GM19025 (cell line): ENCODE data around the gene KLHL2.
"Not testable (repeated sequence)": the region's sequence is repeated elsewhere in the genome, so short reads cannot be mapped to it uniquely, and the experiment has no call there.

Experiments used
- ATAC-seq: cut with Tn5 transposase; IDR thresholded peaks from one replicate; pipeline ENCODE4 v1.9.1; 2021; ENCODE audit warnings: mild to moderate bottlenecking, low read depth, moderate library complexity; ENCODE audit not compliant: unreplicated experiment

The KLHL2 gene

DNA sequence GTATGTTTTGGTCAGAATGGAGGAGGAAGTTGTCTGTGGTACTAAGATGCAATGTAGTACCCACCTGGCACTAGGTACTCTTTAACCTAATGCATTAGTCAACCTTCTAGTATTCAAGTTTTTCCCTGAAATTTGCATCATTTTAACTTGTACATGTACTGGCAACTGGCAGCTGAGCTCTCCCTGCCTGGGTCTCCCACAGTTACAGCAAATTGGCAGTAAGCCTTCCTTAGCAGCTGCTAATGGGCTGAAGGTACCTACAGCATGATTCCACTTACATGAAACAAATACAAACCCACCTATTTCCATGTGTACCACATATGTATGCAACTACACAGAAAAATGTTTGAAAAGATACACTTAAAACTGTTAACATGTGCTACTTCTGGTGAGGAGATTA lies 8.1 kb upstream of the KLHL2 start:
- no peak for ATAC-seq

DNA sequence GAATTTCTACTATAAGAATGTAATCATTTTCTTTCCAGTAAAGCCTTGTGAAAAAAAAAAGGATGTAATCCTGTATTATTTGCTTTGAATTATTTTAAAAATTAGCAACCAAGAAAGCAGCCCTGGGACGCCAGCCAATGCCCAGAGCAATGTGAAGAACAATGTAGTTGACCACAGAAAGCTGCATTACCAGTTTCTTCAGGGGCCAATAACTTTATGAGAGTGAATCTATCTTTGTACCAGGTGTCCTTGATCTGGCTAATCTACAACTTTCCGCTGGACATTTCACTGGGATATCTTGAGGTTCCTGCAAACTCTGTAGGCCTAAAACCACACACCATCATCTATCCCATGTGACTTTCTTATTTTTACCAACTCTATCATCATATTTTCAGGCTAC lies 7.6 kb upstream of the KLHL2 start:
- ATAC-seq: no peak

DNA sequence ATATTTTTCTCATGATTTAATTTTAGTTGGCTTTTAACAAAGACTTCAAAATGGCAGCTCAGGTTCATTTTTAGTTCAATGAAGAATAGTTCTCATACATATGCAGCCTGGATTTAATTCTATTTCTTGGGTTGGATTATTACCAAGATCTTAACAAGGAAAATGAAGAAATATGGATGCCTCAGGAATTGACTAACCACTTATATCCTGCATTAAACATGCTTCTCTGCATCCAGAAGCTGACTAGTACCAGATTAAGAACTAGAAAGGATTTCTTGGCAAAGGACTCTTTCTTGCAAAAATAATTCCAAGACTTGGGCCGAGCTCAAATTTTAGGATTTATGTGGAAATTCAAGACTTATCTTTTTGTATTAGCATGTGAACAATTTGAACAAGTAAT lies 5.6 kb upstream of the KLHL2 start:
- ATAC-seq: no peak

DNA sequence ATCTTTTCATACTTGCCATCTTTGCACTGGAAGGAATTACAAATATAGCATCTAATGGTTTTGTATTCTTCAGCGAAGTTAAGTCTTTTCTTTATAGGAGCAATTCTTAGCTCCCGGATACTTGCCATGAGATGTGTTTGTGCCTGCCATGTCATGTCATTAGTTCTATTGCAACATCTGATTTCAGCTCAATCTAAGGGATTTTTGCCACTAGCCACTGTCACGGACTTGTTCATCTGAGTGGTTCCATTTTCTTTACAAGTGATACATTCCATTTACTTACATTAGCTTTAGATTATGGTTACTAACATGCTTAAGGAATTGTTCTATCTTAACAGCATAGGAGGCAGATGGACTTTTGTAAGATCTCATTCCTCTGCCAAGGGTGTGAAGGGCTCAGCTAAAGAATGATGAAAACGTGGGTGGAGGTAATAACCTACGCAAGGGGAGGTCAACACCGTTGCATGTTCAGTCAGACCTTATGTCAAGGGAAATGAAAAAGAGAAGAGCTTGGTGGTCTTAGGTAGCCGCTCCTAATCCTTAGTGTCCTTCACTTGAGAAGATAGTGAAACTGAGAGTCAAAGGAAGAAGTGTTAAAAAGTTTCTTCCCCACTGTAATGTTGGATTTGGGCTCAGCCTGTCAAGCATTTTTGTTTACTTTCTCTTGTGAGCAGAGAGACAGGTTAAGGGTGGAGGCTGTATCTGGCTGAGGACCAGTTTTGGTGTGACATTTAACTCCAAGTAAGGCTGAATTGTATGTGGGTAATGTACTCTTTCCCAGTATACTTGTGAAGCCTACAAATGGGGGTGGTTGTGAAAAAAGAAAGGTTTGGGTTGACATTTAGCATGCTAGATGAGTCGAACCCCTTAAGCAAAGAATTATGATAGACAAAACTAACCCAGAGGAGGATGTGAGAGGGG lies 3.6 kb upstream of the KLHL2 start:
- ATAC-seq: no peak

DNA sequence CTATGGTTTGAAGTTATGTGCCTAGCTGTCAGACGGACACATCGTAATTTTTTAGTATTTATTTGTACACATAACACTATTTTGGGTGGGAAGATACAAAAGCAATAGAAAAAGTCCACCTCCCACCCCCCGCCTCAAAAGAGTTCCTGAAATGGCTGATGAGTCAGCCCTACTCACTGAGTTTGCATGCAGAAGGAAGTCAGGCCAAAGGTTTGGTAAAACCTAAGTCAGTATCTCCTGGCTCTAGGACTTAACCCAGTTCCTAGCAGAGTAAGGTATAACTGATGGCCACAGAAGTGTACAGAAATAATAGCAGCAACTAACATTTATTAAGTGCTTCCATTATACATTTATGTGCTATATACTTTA lies 2.9 kb upstream of the KLHL2 start:
- ATAC-seq: no peak

DNA sequence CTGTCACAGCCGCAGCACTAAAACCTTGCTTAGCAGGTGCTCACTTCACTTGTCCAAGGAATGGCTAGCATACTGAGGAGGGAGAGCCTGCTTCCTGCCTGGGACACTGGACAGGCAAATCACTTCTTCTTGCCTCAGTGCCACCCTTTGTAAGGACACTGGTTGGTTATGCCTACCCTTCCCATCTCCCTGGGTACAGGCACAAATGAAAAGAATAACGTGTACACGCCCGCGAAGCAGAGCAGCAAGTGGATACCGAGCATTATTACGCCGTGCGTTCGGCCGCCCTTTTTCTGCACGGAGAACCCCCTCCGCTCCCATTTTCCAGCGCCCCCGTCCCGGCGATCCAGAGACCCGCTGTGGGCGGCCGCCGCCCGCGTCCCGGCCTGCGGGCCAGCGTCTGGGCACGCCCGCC lies 338 bp upstream of the KLHL2 start:
- peak; percentile 24 for ATAC-seq

DNA sequence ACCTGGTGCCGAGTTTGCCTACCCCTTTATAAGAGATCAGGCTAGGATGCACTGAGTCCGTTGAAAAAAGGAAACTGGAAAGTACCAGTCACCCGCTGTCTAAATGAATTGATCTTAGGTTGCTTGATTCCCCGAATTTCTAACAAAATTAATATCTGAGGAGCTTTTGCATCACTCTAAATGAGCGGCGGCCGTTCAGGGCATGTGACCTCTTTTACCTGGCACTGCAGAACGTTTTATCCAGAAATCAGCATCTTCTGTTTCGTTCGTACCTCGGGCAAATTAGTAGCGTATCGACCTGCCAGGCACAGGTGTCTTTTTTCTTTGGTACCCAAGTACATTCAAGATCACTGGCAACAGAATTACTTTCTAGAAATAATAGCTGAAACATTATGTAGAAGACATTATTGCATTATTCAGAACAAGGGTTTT lies 876 bp downstream of the KLHL2 start:
- ATAC-seq: no peak

DNA sequence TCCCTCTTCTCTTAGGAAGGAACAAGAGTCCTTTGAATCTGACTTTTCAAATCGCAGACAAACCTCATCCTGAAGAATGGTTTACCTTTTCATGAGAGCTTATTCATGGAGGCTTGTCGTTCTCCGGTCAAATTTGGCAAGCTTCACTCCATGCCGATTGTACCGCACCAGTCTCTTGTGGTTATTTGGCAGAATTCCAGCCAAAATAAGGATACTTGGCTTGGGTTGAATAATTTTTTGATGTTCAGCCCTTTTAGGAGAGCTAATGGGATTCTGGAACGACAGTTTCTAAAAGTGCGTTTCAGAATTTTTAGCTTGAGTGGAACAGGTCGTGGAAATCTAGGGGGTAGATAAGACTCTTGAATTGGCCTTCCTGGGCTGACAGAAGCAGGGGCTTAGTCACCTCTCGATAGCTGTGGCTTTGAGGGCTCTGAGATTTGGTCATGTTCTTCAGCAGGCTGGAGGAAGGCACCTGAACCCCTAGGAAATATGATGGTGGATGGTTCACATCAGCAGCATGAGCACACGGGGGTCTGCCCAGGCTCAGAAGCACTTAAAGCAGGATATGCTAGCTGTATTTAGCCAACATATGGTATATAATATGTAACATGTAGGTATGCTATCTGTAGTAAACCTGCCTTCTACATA lies 1.5 kb downstream of the KLHL2 start:
- ATAC-seq: no peak

DNA sequence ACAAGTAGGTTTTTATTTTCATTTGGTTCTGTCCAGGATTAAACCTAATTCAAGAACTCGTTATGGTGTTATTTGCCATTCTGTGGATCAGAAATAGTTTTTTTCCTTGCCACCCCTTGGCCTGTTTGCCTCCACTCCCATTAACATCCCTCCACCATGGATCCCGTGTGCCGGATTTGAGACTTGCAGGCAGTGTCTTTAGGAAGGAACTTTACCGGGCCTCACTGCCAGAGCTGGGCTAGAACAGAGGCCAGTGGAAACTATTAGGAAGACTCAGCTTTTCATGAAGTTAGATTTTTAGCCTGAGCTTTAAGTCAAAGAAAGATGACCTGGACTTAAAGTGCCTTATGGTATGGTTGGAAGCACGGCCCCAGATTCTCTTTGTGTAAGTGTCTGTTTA lies 2.4 kb downstream of the KLHL2 start:
- ATAC-seq: no peak

DNA sequence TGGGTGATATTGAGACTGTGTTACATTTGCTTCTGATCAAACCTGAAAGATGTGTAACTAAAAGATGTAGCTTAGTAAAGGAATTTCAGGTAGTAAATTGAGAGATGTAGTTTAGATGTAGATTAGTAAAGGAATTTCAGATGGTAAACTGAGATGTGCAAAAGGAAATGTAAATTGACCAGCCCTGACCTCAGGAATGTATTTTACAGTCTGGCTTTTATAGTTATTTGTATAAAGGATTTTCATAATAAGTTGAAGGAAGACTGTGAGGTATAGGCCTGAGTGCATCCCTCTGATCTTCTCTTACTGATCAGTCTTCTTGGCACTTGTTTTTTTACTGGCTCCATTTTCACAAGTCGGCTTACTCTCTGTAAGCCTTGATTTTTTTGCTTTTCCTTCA lies 3.2 kb downstream of the KLHL2 start:
- ATAC-seq: no peak

DNA sequence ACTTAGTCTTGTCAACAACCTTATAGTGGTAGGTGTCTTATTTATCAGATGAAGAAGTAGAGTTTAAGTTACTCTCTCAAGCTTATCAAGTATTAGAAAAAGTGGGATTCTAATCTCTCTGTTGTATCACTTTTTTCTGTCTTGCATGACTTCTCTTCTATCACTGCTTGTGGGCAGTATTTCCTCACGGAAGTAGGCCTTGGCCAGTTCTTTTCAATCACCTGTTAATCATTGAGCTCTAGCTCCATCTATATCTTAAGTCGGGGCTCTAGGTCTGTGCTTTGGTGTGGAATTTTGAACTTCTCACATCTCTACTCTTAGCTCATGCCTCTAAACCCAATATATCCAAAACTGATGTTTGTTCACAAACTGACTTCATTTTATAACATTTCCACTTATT lies 5.3 kb downstream of the KLHL2 start:
- not testable (repeated sequence) for ATAC-seq

DNA sequence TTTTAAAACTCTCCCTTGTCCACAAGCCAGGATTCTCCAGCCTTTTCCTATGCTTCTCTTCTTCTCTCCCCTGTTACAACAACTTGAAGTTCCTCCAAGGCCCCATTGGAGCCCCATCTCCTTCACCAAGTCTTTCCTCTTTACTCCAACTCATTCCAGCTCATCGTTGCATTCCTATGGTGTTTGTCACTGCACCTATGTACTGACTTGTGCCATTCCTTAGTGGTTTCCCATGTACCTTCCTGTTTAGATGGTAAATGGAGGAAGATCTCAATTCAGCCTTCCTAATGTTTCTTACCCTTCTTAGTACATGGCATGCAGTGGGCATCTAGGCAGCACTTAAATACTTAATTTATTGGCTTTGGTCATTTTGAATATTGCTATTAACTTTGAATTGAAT lies 6.0 kb downstream of the KLHL2 start:
- ATAC-seq: not testable (repeated sequence)

DNA sequence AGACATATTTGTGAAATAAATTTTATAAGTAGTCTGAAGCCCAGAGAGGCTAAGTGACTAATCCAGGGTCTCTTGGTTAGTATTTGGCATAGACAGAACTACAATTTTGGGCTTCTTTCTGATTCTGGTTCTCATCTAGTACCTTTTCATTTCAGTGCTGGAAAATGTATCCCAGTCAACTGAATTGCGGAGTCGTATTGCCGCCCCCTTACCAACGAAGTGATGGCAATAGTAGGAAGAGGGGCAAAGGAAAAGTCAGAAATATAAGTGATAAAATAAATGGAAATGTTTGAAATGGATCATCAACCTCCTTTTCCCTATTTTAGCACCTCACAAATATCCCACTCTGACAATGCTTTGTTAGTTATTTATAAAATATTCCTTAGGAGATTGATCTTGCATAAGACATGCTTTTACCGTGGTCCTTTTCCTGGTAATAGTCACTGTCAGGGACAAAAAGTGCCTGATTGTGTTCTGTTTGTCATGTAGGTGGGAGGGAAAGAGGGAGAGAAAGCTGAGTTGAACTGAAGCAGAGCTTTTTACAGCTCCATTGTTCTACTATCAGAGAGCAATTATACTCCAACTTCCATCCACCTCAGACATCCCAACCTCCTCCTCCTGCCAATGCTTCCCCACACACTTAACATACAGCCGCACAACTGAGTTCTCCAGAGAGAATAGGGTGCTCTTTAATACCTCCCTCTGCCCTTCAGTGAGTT lies 6.8 kb downstream of the KLHL2 start:
- not testable (repeated sequence) for ATAC-seq

DNA sequence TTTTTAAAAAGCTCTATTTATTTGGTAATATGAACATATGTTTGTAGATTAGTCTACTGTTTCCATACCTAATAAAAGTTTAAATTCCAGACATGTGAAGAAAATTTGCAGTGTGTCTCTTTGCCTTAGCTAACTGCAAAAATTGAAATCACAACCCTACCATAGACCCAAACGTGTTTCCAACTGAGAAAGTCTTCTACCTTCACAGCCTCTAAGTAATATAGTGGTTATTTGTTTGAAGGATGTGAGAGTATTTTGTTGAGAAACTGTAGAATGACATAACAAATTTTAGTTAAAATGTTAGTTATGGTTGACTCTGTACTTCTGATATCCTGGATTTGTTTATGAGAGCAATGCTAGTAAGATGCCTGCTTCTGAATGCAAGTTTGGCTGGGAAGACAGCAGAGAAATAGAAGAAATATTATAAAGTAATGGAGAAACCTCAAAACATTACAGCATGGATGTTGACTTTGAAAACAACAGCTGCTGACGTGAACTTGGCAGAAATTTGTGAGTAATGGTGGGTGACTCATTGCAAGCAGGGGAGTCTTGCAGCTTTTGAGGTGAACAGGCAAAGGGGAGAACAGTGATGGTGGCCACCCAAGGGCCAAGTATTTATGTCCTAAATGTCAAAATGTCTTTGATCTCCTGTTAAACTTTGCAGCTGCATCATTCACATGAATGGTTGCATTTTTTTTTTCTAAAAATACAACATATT lies 7.8 kb downstream of the KLHL2 start:
- peak; percentile 35 for ATAC-seq

DNA sequence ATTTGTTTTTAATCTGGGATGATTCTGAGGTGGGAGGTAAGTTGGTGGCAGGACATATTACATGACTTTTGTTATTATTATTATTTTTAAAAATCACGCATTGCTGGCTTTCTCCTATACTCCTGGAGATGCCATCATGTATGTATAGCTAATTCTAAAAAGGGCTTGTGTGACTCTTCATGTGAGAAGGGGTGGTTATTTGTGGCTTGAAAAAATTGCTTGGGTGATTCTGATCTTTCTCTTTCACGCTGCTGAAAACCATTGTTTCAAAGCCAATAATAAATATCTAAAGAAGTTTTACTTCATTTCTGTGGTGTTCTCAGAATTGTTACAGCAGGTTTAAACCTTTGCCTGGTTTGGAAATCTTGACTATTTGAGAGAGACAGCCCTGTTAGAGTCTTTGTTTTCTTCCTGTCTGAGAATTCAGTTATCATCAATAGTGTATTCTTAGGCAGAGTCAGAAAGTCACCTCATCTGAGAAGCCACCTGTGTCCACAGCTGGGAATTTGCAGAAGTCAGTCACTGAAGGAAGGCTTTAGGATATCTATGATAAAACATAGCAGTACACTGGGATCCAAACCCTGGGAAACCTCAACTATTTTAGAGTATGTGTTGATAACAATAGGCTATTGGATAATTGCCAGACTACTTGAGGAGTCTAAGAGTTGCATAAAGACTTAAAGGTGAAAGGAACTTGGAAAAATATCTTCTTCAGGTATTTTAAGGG lies 8.6 kb downstream of the KLHL2 start:
- peak; percentile 49 for ATAC-seq

DNA sequence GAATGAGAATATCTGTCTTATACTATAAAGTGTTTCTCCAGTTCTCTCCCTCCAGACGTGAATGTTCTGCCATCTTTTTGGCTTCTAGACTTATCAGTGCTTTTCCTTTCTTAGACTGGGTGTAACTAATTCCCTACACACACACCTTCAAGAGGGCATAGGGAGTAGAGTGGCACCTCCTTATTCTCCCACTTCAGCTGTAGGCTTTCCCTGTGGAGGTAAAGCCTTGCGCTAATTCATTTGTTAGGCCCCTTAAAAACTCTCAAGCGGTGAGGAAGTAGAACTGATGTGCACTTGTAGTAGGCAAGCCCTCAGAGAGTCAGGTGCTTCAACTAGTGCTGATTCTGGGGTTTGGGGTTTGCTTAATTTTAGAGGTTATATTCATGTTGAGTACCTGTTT lies 10.0 kb downstream of the KLHL2 start:
- no peak for ATAC-seq

DNA sequence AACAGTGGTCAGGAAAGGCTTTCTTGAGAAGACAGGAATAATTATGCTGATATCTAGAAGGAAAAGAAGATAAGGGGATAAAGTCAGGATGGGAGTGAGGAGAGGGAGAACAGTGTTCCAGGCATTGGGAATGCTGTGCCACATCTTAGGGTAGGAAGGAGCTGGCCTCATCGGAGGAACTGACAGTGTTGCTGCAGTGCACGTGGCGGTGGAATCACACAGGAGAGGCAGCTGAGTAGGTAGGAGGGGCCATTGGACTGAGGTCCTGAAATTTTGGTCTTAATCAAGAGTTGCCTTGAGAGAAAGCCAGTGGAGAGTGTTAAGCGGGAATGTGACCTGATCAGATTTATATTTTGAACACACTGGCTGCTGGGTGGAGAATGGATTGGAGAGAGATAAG lies 13.9 kb downstream of the KLHL2 start:
- not testable (repeated sequence) for ATAC-seq

DNA sequence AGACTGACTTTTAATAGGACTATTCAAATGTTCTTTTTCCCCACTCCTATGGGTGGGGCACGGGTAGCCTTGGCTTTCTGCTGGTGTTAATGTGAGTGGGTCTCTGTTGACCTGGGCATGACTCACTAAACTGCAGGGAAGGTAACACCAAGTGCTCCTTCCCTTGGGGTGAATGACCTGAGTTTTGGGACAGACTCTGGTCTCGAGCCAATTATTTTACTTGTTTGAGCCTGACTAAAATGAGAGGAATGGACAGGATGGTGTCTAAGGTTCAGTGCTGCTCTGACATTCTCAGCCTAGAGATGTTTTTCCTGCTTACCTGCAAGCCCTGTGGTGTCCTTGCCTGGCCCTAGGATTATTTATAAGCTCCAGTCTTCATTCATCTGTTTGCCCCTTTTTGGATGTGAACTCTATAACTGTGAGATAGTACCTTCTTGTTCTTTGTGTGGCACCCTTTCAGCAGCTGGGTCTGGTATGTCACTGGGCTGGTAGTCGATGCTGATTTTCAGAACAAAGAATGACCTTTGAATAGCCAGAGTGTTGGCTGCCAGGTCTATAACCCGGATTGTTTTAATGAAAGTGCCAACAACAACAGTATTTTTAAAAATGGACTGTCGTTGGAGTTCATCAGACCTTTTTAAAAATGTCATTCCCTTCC lies 14.8 kb downstream of the KLHL2 start:
- not testable (repeated sequence) for ATAC-seq

DNA sequence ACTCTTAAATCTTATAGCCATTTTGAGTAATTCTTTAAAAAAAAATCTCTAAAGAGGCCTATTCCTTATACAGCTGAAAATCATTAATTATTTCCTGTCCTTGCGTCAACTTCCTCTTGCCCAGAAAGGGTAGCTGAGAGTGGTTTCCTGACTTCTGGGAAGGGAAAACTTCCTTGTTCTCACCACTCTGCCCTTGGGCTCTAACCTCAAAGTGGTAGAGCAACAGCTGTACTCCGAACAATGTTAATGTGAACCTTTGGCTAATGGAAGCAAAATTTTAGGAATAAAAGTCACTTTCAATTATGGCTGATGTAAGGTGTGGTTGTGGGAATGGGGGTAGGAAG lies 15.3 kb downstream of the KLHL2 start:
- no peak for ATAC-seq

DNA sequence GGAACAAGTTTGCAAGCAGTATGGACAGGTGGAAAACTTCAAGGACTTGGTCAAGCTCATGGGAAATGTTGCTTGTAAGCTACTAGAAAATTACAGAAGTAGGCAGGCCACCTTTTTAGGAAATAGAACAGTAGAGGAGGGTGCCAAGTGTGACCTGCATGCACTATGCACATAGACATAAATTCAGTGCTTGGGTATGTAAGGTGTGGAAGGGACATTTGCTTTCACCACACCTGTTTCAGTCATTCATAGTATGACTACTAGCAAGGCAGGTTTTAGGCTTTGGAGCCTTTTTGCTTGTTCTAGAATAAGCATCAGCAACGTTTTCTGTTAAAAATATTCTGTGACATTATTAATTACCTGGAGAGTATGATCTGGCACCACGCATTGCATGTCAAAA lies 20.0 kb downstream of the KLHL2 start:
- not testable (repeated sequence) for ATAC-seq
